ENCODE measurements around the gene DPP10.

- TF ChIP-seq ZNF747 (CRISPR knock-in tag; IDR thresholded peaks at IDR 0.05; ENCODE audit: borderline replicate concordance) (no peak), MAFK (conservative IDR thresholded peaks at IDR 0.05 in 1 of 2, IDR thresholded peaks at IDR 0.05 in 1 of 2; ENCODE audit: low read length in 2 of 2) (peak; percentile 43 to 62; a peak in 3 of 4 replicates), ZNF563 (CRISPR knock-in tag; IDR thresholded peaks at IDR 0.05) (no peak), FOXP1 (IDR thresholded peaks at IDR 0.05) (no peak), FOXP1 (CRISPR knock-in tag; IDR thresholded peaks at IDR 0.05) (no peak), TCF7L2 (IDR thresholded peaks at IDR 0.05; ENCODE audit: low read depth, low read length) (no peak), NFE2 (CRISPR knock-in tag; IDR thresholded peaks at IDR 0.05) (no peak), TEF (CRISPR knock-in tag; IDR thresholded peaks at IDR 0.05) (no peak), FOXM1 (CRISPR knock-in tag; IDR thresholded peaks at IDR 0.05) (no peak), PLRG1 (conservative IDR thresholded peaks at IDR 0.05) (no peak), SIX4 (CRISPR knock-in tag; IDR thresholded peaks at IDR 0.05) (no peak), HNRNPLL (IDR thresholded peaks at IDR 0.05; ENCODE audit: low read depth, low read length, poor library complexity, severe bottlenecking) (no peak), ZNF615 (CRISPR knock-in tag; IDR thresholded peaks at IDR 0.05; ENCODE audit: borderline replicate concordance) (no peak)
Observed at GRCh38 chr2:115867024-115867423, 1424.6 kb downstream of the DPP10 start.

Measured in HepG2 (cell line).